Hepatocyte (in vitro differentiated cells): ENCODE results near the gene INVS.

Experiments used
- CTCF ChIP-seq: fragments of 200-600 bp; sonication (generic); IDR thresholded peaks from 2 replicates; pipeline ENCODE4 v1.5.1; 2016; ENCODE audit warnings: antibody characterized with exemption, mild to moderate bottlenecking; ENCODE audit not compliant: poor library complexity
- EZH2 ChIP-seq: fragments of 200-600 bp; sonication (generic); IDR thresholded peaks from 2 replicates; pipeline ENCODE4 v1.6.1; 2016; ENCODE audit warnings: antibody characterized with exemption, mild to moderate bottlenecking, borderline replicate concordance
- EZH2phosphoT487 ChIP-seq: fragments of 200-600 bp; sonication (generic); IDR thresholded peaks from one replicate; pipeline ENCODE4 v1.6.1; 2018; ENCODE audit warnings: antibody characterized with exemption, mild to moderate bottlenecking, low read depth, moderate library complexity; ENCODE audit not compliant: unreplicated experiment, severe bottlenecking

GRCh38 chr9:100303747-100304146 lies 204.7 kb downstream of the INVS start:
- TF ChIP-seq CTCF: no peak
- no peak for TF ChIP-seq EZH2phosphoT487
- no peak for TF ChIP-seq EZH2
